ENCODE measurements around the gene TRAF3IP1. TPM values are rescaled to one million over a fixed set of nuclear protein-coding genes. Genes with fewer than 3 reads are reported as not detected.

Gene TRAF3IP1
- total and polyA plus RNA-seq, 2 of the 13 experiments (the other 11 are each of a cell fraction or from before 2014, with no cell fraction given): 4.1 to 12.9 TPM

DNA sequence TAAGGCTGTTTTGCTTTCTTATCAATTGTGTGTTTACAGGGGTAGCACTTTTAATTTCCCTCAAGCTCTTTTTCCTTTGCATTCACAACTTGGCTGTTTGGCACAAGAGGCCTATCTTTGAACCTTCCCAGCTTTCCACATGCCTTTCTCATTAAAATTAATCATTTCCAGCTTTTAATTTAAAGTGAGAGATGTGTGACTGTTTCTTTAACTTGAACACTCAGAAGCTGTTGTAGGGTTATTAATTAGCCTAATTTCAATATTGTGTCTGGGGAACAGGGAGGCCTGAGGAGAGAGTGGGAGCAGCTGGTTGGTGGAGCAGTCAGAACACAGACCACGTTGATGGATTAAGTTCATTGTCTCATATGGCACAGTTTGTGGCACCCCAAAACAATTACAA lies 111.1 kb downstream of the TRAF3IP1 start:
- no peaks in the 10 kb centered on the region for H3K9me3 ChIP-seq (ENCODE audit: low read length)
- peaks cover 27 to 45% of the 10 kb centered on the region in 2 experiments for H3K36me3 ChIP-seq (replicated peaks in 1 of 2; ENCODE audit: control insufficient read depth in 1 of 2, insufficient read depth in 2 of 2, low read length in 2 of 2)
- no peak overlapping the region for H3K27ac ChIP-seq (ENCODE audit: extremely low read length, insufficient read depth, low read length)
- no peak overlapping the region for H3K9ac ChIP-seq (ENCODE audit: insufficient read depth, low read depth, low read length)
- ATAC-seq (no peak), DNase-seq (ENCODE audit: low spot score) (no peak), FAIRE-seq (no peak)
- CTCF ChIA-PET (ENCODE audit: low intra/inter-chr PET ratio, low total read pairs): no interaction called here
- TF ChIP-seq SALL2 (CRISPR knock-in tag; IDR thresholded peaks at IDR 0.05) (no peak), IRF1 (CRISPR knock-in tag; IDR thresholded peaks at IDR 0.05; ENCODE audit: low read depth) (no peak), ZFP37 (CRISPR knock-in tag; IDR thresholded peaks at IDR 0.05; ENCODE audit: borderline replicate concordance) (no peak), ZNF660 (CRISPR knock-in tag; IDR thresholded peaks at IDR 0.05; ENCODE audit: borderline replicate concordance, low read depth) (no peak), ZNF768 (CRISPR knock-in tag; IDR thresholded peaks at IDR 0.05) (no peak), MTA1 (CRISPR knock-in tag; IDR thresholded peaks at IDR 0.05; ENCODE audit: borderline replicate concordance) (no peak), GPN1 (CRISPR knock-in tag; IDR thresholded peaks at IDR 0.05; ENCODE audit: borderline replicate concordance) (no peak), NFYB (CRISPR knock-in tag; IDR thresholded peaks at IDR 0.05) (no peak), MXI1 (IDR thresholded peaks at IDR 0.05; ENCODE audit: borderline replicate concordance, low read depth, low read length) (no peak), ZBED4 (CRISPR knock-in tag; IDR thresholded peaks at IDR 0.05; ENCODE audit: borderline replicate concordance) (no peak), DMAP1 (CRISPR knock-in tag; IDR thresholded peaks at IDR 0.05) (no peak), ZFP36L1 (CRISPR knock-in tag; IDR thresholded peaks at IDR 0.05) (no peak), ZNF614 (CRISPR knock-in tag; IDR thresholded peaks at IDR 0.05; ENCODE audit: borderline replicate concordance) (no peak), ZNF44 (CRISPR knock-in tag; IDR thresholded peaks at IDR 0.05) (no peak), GTF3A (CRISPR knock-in tag; conservative IDR thresholded peaks at IDR 0.05) (no peak), ZNF883 (CRISPR knock-in tag; IDR thresholded peaks at IDR 0.05; ENCODE audit: not compliant biosample characterization) (no peak), ZNF337 (CRISPR knock-in tag; IDR thresholded peaks at IDR 0.05; ENCODE audit: borderline replicate concordance, low read depth) (no peak), ARNT (IDR thresholded peaks at IDR 0.05) (no peak)
- TF ChIP-seq, protein P1, sequence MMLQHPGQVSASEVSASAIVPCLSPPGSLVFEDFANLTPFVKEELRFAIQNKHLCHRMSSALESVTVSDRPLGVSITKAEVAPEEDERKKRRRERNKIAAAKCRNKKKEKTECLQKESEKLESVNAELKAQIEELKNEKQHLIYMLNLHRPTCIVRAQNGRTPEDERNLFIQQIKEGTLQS (CRISPR knock-in tag; IDR thresholded peaks at IDR 0.05): no peak
- POLR2A ChIA-PET: interaction anchor here (1.9 kb wide), 1 partner anchor 10 kb away, joined by 7 read pairs; no protein-coding TSS in a partner anchor
- no peak overlapping the region for H3K4me3 ChIP-seq (replicated peaks in 1 of 3; ENCODE audit: insufficient read depth in 1 of 3, low read depth in 2 of 3, low read length in 3 of 3)
- H3K27me3 ChIP-seq (ENCODE audit: control insufficient read depth in 1 of 2, insufficient read depth in 2 of 2, low read length in 2 of 2): no peaks in the 10 kb centered on the region; a peak in 1 of 5 replicates
- in situ Hi-C loops (cut with HindIII; ENCODE audit: extremely low pct_ligation_motif_present, low pct_unique_long_range_greater_than_20kb) (no loop called here), intact Hi-C loops (cut with micrococcal nuclease; ENCODE audit: unreplicated experiment) (no loop called here)
- no TSS peak for BruUV-seq (replicated peaks)
- peaks cover 92% of the 10 kb centered on the region for H3K79me2 ChIP-seq (ENCODE audit: insufficient read depth, low read length)
- H2AFZ ChIP-seq (ENCODE audit: low read length): no peak overlapping the region
- H3K4me1 ChIP-seq (ENCODE audit: insufficient read depth, low read length): peaks cover 76% of the 10 kb centered on the region
- H4K20me1 ChIP-seq (ENCODE audit: insufficient read depth, low read length): peaks cover 28% of the 10 kb centered on the region
- H3K4me2 ChIP-seq (ENCODE audit: low read depth, low read length): no peak overlapping the region
- 86% methylated on average over 1 of the region's 1 CpG for WGBS (ENCODE audit: low lambda C conversion rate)
